CD14-positive monocyte (primary cell): ENCODE results near the gene FLYWCH2. TPM values are rescaled to one million over a fixed set of nuclear protein-coding genes. Genes with fewer than 3 reads are reported as not detected.
"Not testable (repeated sequence)": the region's sequence is repeated elsewhere in the genome, so short reads cannot be mapped to it uniquely, and the experiment has no call there.

Source experiments
- DNase-seq, 3 donors: peaks; one replicate each; pipeline ENCODE4 v3.0.0-alpha.2; 2011 to 2022
- H2AFZ ChIP-seq: 2 replicates; pipeline ENCODE4 v1.6.0; 2012; ENCODE audit warnings: mild to moderate bottlenecking, low read depth, low read length, inconsistent platforms; ENCODE audit not compliant: insufficient read depth, poor library complexity, severe bottlenecking
- H3K27ac ChIP-seq, 2 donors: 1 replicate in 1 of 2; 2 replicates in 1 of 2; pipeline ENCODE4 v1.5.1; 2012 to 2013; ENCODE audit warnings: low read length in 2 of 2, control low read depth in 1 of 2, inconsistent platforms in 1 of 2, low read depth in 1 of 2, mild to moderate bottlenecking in 1 of 2
- H3K27me3 ChIP-seq, 2 donors: one replicate each; pipeline versions ENCODE4 v1.6.0 to v1.6.1; 2011 to 2013; ENCODE audit warnings: low read length in 2 of 2; ENCODE audit not compliant: control insufficient read depth in 2 of 2, insufficient read depth in 2 of 2
- H3K36me3 ChIP-seq, 2 donors: replicated peaks in 1 of 2; 1 replicate in 1 of 2; 2 replicates in 1 of 2; pipeline versions ENCODE4 v1.5.1 to v1.6.1; 2012 to 2013; ENCODE audit warnings: low read length in 2 of 2, control low read depth in 1 of 2, inconsistent platforms in 1 of 2, mild to moderate bottlenecking in 1 of 2; ENCODE audit not compliant: insufficient read depth in 2 of 2, control insufficient read depth in 1 of 2
- H3K4me1 ChIP-seq, 2 donors: 1 replicate in 1 of 2; 2 replicates in 1 of 2; pipeline versions ENCODE4 v1.5.1 to v1.6.1; 2012 to 2013; ENCODE audit warnings: low read length in 2 of 2, control low read depth in 1 of 2, inconsistent platforms in 1 of 2, mild to moderate bottlenecking in 1 of 2, moderate library complexity in 1 of 2; ENCODE audit not compliant: insufficient read depth in 2 of 2, control insufficient read depth in 1 of 2
- H3K4me2 ChIP-seq: replicated peaks from 2 replicates; pipeline ENCODE3; 2012; ENCODE audit warnings: low read length, moderate library complexity, mild to moderate bottlenecking; ENCODE audit not compliant: poor library complexity, severe bottlenecking; ENCODE audit errors: extremely low read depth
- H3K4me3 ChIP-seq, 3 experiments: fragments of 200-600 bp in 1 of 3; sonication (generic) in 1 of 3; replicated peaks in 1 of 3; 1 replicate in 2 of 3; 2 replicates in 1 of 3; pipeline ENCODE4 v1.5.1; 2011 to 2013; ENCODE audit warnings: low read length in 3 of 3, mild to moderate bottlenecking in 3 of 3, control low read depth in 2 of 3, low read depth in 2 of 3, inconsistent platforms in 1 of 3, moderate library complexity in 1 of 3
- H3K79me2 ChIP-seq: 2 replicates; pipeline ENCODE4 v1.6.0; 2012; ENCODE audit warnings: mild to moderate bottlenecking, control low read depth, inconsistent platforms, low read length, moderate library complexity; ENCODE audit not compliant: insufficient read depth
- H3K9ac ChIP-seq: 2 replicates; pipeline ENCODE4 v1.6.0; 2017; ENCODE audit warnings: low read length, mild to moderate bottlenecking; ENCODE audit not compliant: insufficient read depth, poor library complexity, severe bottlenecking
- H3K9me3 ChIP-seq, 2 donors: replicated peaks in 1 of 2; 1 replicate in 1 of 2; 2 replicates in 1 of 2; pipeline versions ENCODE4 v1.5.1 to v1.6.1; 2012 to 2013; ENCODE audit warnings: low read length in 2 of 2, control low read depth in 1 of 2; ENCODE audit not compliant: control insufficient read depth in 1 of 2, insufficient read depth in 1 of 2
- H4K20me1 ChIP-seq: 2 replicates; pipeline ENCODE4 v1.6.0; 2012; ENCODE audit warnings: mild to moderate bottlenecking, low read length, control low read depth, moderate library complexity; ENCODE audit not compliant: insufficient read depth
- H3K27ac Mint-ChIP-seq, 7 donors: one replicate each; pipeline ENCODE4 v1.8.0; 2020; ENCODE audit warnings: mild to moderate bottlenecking in 7 of 7, mixed read lengths in 7 of 7, moderate library complexity in 6 of 7, inconsistent platforms in 2 of 7
- H3K27me3 Mint-ChIP-seq, 3 donors: one replicate each; pipeline ENCODE4 v1.8.0; 2021 to 2022; ENCODE audit warnings: low read depth in 3 of 3, mild to moderate bottlenecking in 3 of 3, mixed read lengths in 3 of 3, moderate library complexity in 3 of 3, inconsistent platforms in 1 of 3
- H3K36me3 Mint-ChIP-seq, 2 donors: one replicate each; pipeline ENCODE4 v1.8.0; 2020; ENCODE audit warnings: mixed read lengths in 2 of 2, inconsistent platforms in 1 of 2, mild to moderate bottlenecking in 1 of 2
- H3K4me1 Mint-ChIP-seq: one replicate; pipeline ENCODE4 v1.8.0; 2020; ENCODE audit warnings: mild to moderate bottlenecking, mixed read lengths
- H3K4me3 Mint-ChIP-seq, 2 donors: one replicate each; pipeline ENCODE4 v1.8.0; 2020; ENCODE audit warnings: mild to moderate bottlenecking in 2 of 2, mixed read lengths in 2 of 2, moderate library complexity in 1 of 2
- H3K9me3 Mint-ChIP-seq, 7 donors: one replicate each; pipeline ENCODE4 v1.8.0; 2020 to 2022; ENCODE audit warnings: mixed read lengths in 7 of 7, mild to moderate bottlenecking in 6 of 7, moderate library complexity in 6 of 7, inconsistent platforms in 2 of 7
- CTCF ChIP-seq: fragments of 200-600 bp; IDR thresholded peaks from one replicate; pipeline ENCODE4 v1.8.0; 2022; ENCODE audit warnings: antibody characterized with exemption, mild to moderate bottlenecking
- WGBS: methylation state at CpG from one replicate; pipeline ENCODE4 v1.1.5; 2013; ENCODE audit warnings: missing lambda C conversion rate; ENCODE audit not compliant: insufficient coverage; 5-methylcytosine and 5-hydroxymethylcytosine counted together
- intact Hi-C, 2 donors: fragments of 100-400 bp; cut with micrococcal nuclease; formaldehyde crosslinking; loops; one replicate each; pipeline versions ENCODE4 v1.15.0 to v1.15.1; 2023
- polyA plus RNA-seq, 3 donors: library from polyadenylated mRNA; depleted of rRNA in 1 of 3; unstranded in 2 of 3; stranded (reverse) in 1 of 3; fragments of 300-500 nt in 2 of 3; fragments of >200 nt in 1 of 3; fragmentation: Illumina TruSeq in 2 of 3; gene quantifications; 1 replicate in 2 of 3; 2 replicates in 1 of 3; pipeline ENCODE4 v1.2.3, GENCODE V29; 2012 to 2021

The FLYWCH2 gene
- polyA plus RNA-seq, 3 donors = 10.9 to 14.8 (median 12.7) TPM

- Mint-ChIP-seq H3K4me1 (peaks cover 8% of the 10 kb centered on the region), H3K4me3 (no peak overlapping the region), H3K9me3 (peaks cover 0 to 1% (median 0%) of the 10 kb centered on the region in 7 donors), H3K27me3 (no peaks in the 10 kb centered on the region), H3K36me3 (peaks cover 23 to 45% of the 10 kb centered on the region in 2 donors), H3K27ac (no peak overlapping the region)
- intact Hi-C loops = no loop called here
- WGBS = over 99% methylated on average over 14 of the region's 15 CpGs
- H3K27me3 ChIP-seq = no peaks in the 10 kb centered on the region
- H3K36me3 ChIP-seq = peaks cover 19 to 42% of the 10 kb centered on the region in 2 donors
- H3K27ac ChIP-seq = no peak overlapping the region
- peaks cover 6 to 8% of the 10 kb centered on the region in 2 donors for H3K4me1 ChIP-seq
- no peak for DNase-seq
- H3K9me3 ChIP-seq = no peaks in the 10 kb centered on the region
- TF ChIP-seq CTCF = no peak
- no peaks in the 10 kb centered on the region for H3K79me2 ChIP-seq
- peaks cover 6% of the 10 kb centered on the region for H4K20me1 ChIP-seq
- H3K4me3 ChIP-seq = no peak overlapping the region
- H3K9ac ChIP-seq = no peak overlapping the region
- H3K4me2 ChIP-seq = no peak overlapping the region
- H2AFZ ChIP-seq = no peak overlapping the region
These were observed 47.2 kb downstream of the FLYWCH2 start for GRCh38 chr16:2930236-2930635.

- H3K36me3 ChIP-seq = peaks cover 26 to 54% of the 10 kb centered on the region in 2 donors
- H3K36me3 Mint-ChIP-seq = peaks cover 32 to 55% of the 10 kb centered on the region in 2 donors
- H3K27ac ChIP-seq, H3K27ac Mint-ChIP-seq, H3K27me3 Mint-ChIP-seq, H3K4me3 ChIP-seq, H3K79me2 ChIP-seq, H3K4me1 ChIP-seq, DNase-seq, H3K4me2 ChIP-seq, H4K20me1 ChIP-seq, H2AFZ ChIP-seq, intact Hi-C loops, H3K4me3 Mint-ChIP-seq, H3K9me3 Mint-ChIP-seq, H3K27me3 ChIP-seq, H3K9me3 ChIP-seq, H3K9ac ChIP-seq, H3K4me1 Mint-ChIP-seq: not testable (repeated sequence)
- 84% methylated on average over 7 of the region's 13 CpGs for WGBS
These were observed 48.4 kb downstream of the FLYWCH2 start for GRCh38 chr16:2931231-2931914.
